Brain microvascular endothelial cell (primary cell): ENCODE data around the gene C2orf66.

ENCODE experiments used
- DNase-seq: peaks from one replicate; pipeline ENCODE4 v3.0.0-alpha.2; 2020
- H3K27ac ChIP-seq: fragments of 250-450 bp; sonication (Bioruptor Pico); 2 replicates; pipeline ENCODE4 v1.5.1; 2020; ENCODE audit warnings: mild to moderate bottlenecking, moderate library complexity
- H3K27me3 ChIP-seq: fragments of 250-450 bp; sonication (Bioruptor Pico); replicated peaks from 2 replicates; pipeline ENCODE4 v1.5.1; 2020; ENCODE audit warnings: mild to moderate bottlenecking
- H3K36me3 ChIP-seq: fragments of 250-450 bp; sonication (Bioruptor Pico); replicated peaks from 2 replicates; pipeline ENCODE4 v1.5.1; 2020; ENCODE audit warnings: mild to moderate bottlenecking
- H3K4me3 ChIP-seq: 2 replicates; pipeline ENCODE4 v1.5.1; 2011; ENCODE audit warnings: low read depth, mild to moderate bottlenecking, control low read depth, low read length, moderate library complexity
- in situ Hi-C: cut with HindIII; loops from 2 replicates; pipeline ENCODE4 v1.10.0; 2017; ENCODE audit warnings: low sequenced_read_pairs, low pct_ligation_motif_present
- TF ChIP-seq, protein P1 (sequence below): IDR thresholded peaks from 2 replicates; pipeline ENCODE4 v1.5.1; 2011; ENCODE audit warnings: low read depth, mild to moderate bottlenecking, moderate library complexity, low read length, control low read depth, inconsistent platforms; ENCODE audit errors: missing control alignments

The C2orf66 gene

DNA sequence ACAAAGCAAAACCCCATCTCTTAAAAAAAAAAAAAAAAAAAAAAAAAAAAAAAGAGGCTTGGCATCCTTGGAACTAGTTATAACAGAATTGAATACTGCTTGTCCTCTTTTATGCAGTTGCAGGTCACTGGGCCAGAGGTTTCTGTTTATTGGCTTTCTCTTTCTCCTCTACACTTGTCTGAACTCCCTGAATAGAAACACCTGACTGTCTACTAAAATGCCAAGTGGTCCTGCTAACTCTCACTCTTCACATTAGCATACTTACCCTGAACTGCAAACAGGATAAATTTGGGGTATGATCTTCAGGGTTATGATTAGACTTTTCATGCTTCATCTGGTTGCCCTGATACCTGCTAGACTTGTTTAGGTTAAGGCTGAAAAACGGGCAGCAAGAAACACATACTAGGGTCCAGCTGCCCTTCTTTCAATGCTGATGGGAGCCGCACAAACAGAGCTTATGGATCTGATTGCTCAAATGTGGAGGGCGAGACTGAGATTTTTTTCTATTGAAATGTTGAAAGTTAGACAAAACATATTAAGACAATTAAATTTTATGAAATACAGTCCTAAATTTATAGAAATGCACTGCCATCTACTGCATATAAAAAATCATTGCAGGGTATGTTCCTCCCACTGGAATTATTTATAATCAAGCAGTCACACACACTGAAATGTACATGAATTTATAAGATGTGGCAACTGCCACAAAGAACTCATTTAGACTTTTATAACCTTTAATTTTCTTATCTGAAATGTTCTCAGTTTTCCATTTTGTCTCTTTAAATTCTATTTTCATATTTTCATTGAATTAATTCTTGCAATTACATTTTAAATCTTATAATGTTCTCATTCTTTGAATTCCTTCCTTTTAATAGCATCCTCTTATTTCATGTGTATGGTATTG is 50.4 kb downstream of the C2orf66 start:
- in situ Hi-C loops, result no loop called here
- Histone ChIP-seq H3K27me3 (no peaks in the 10 kb centered on the region), H3K27ac (no peak overlapping the region), H3K36me3 (peaks cover 3% of the 10 kb centered on the region), H3K4me3 (no peak overlapping the region)
- TF ChIP-seq, protein P1, sequence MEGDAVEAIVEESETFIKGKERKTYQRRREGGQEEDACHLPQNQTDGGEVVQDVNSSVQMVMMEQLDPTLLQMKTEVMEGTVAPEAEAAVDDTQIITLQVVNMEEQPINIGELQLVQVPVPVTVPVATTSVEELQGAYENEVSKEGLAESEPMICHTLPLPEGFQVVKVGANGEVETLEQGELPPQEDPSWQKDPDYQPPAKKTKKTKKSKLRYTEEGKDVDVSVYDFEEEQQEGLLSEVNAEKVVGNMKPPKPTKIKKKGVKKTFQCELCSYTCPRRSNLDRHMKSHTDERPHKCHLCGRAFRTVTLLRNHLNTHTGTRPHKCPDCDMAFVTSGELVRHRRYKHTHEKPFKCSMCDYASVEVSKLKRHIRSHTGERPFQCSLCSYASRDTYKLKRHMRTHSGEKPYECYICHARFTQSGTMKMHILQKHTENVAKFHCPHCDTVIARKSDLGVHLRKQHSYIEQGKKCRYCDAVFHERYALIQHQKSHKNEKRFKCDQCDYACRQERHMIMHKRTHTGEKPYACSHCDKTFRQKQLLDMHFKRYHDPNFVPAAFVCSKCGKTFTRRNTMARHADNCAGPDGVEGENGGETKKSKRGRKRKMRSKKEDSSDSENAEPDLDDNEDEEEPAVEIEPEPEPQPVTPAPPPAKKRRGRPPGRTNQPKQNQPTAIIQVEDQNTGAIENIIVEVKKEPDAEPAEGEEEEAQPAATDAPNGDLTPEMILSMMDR, result peak; percentile 7
- no peak for DNase-seq
